Endometrium (tissue), 2 donors: Measurements from ENCODE around the gene TUBA3C.

Experiments
- FAIRE-seq: peaks from 2 replicates; lab custom pipeline; 2012; peaks lifted over from hg19 to GRCh38; lab: Jason Lieb, UNC
- donor health status: control.
- donor health status: control.

The TUBA3C gene

DNA sequence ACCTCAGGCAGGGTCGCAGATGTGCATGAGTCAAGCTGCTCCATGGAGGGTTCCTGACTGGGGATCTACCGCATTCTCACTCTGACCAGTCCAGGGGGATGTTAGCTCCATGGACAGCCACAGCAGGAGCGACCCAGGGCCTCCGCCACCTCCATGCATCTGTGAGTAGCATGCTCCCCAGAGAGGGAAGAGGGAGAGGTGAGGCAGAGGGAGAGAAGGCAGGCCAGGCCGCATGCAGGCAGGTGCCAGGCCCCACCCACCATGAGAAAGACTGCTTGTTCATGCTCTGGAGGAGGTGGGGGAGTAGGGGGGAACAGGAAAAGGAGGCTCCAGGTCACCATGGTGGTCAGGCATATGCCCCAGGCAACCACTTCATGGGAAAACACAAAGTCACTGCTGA lies 20.3 kb downstream of the TUBA3C start:
- FAIRE-seq: no peak

GRCh38 chr13:19159761-19160420 lies 21.7 kb downstream of the TUBA3C start:
- FAIRE-seq: no peak

GRCh38 chr13:19159181-19159580 lies 22.4 kb downstream of the TUBA3C start:
- no peak for FAIRE-seq

DNA sequence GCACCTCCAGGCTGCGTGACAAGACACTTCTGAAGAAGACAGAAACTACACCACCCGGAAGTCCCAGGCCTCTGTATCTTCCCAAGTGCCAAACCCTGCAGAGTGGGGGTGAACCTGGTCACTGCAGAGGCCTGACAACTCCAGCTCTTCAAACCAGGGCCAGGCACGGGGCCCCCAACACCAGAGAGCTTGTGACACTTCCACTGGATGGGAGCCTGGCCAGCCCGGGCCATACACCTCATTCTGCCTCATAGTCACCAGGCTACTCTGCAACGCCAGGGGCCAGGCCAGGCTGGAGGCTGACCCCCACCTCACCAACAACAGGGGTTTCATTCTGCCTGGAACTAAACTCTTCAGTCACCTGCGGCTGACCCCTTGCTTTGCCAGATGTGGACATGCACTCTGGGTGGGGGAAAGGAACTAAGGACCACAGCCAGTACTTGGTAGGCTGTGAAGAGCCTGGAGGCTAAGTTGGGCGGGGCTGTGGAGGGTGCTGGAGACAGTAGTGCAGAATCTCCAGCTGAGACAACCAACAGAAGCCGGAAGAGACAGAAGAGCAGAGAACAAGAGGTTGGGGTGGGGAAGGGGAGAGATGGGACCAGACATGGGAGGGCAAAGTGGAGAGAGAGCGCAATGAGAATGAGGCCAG lies 23.0 kb downstream of the TUBA3C start:
- FAIRE-seq: no peak

DNA sequence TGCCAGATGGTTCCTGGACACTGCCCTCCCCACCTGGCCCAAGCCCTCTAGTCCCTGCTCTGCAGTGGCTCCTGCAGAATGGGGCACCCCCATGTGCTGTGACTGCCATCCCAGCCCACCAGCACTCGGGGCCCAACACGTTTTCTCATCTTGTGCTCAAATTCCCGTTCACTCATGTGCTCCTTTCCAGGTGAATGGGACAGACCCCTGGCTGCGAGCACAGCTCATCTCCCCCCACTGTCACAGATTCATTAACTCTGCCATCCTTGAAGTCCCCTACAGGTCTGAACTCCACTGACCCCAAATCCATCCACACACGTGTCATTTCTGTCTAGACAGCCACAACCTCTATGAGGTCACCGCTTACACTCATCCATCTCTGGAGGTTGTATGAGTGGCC lies 23.6 kb downstream of the TUBA3C start:
- FAIRE-seq: no peak

DNA sequence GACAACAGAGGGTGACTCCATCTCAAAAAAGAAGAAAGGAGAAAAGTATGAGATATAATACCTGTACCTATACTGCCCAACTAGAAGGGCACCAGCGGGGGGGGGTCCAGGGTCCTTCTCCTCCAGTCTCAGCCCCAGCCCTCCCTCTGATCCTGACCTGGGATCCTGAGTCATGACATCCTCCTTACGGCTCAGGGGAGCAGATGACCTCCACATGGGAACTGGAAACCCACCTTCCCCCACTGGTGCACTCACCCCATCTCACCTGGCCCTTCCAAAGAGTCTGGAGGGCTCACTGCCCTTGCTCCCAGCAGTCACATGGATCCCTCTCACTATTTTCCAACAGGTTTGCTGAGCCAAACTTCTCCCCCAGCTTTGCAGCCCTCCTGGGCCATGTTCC lies 24.2 kb downstream of the TUBA3C start:
- no peak for FAIRE-seq

DNA sequence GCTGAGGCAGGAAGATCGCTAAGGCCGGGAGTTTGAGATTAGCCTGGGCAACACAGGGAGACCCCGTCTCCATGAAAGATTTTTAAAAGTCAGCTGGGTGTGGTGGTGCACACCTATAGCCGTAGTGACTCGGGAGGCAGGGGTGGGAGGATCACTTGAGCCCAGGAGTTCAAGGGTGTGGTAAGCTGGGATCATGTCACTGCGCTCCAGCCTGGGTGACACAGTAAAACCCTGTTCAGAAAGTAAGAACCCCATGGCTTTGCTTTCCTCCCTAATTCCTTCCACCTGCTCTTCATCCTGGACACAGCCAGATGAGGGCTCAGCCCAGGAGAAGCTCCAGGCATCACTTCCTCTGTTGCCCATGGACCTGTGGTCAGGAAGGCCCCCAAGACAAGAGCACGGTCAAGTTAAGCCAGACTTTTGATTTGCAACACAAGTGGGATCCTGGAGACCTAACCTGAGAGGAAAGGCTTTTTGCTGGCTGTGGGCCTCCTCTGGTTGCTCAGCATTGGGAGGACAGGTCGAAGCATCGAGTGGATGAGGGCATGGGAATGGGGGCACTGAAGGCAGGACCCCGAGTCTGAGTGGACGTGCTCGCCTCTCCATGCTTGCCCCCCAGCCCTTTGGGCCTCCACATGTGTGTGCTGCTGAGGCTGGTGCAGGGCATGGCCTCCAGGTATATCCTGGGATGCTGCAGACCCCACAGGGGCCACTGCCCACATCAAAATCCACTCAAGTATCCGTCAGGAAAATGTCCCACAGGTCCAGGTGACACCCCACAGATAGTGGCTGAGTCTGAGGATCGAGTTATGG lies 25.4 kb downstream of the TUBA3C start:
- no peak for FAIRE-seq

GRCh38 chr13:19155321-19155861 lies 26.2 kb downstream of the TUBA3C start:
- FAIRE-seq: no peak

DNA sequence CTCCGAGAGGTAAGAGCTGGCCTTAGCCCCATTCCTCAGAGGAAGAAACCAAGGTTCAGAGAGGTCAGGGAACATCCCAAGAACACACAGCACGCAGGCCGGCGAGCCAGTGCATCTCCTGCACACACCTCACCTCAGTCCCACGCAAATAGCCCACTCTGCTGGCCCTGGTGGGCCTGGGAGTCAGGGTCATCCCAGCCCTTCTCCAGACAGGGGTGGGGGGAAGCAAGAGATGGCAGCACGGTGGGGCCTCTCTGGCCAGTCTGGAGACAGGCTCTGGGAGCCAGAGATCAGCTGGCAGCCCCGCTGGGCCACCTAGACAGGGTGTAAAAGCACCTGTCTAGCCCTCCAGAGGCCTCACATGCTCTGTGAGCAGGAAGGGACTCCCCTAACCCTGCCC lies 26.8 kb downstream of the TUBA3C start:
- no peak for FAIRE-seq

- FAIRE-seq: no peak
Observed at GRCh38 chr13:19153782-19154450, 27.7 kb downstream of the TUBA3C start.

GRCh38 chr13:19152403-19152802 lies 29.2 kb downstream of the TUBA3C start:
- FAIRE-seq: no peak

GRCh38 chr13:19151581-19152263 lies 29.9 kb downstream of the TUBA3C start:
- no peak for FAIRE-seq

GRCh38 chr13:19150712-19151228 lies 30.9 kb downstream of the TUBA3C start:
- no peak for FAIRE-seq

DNA sequence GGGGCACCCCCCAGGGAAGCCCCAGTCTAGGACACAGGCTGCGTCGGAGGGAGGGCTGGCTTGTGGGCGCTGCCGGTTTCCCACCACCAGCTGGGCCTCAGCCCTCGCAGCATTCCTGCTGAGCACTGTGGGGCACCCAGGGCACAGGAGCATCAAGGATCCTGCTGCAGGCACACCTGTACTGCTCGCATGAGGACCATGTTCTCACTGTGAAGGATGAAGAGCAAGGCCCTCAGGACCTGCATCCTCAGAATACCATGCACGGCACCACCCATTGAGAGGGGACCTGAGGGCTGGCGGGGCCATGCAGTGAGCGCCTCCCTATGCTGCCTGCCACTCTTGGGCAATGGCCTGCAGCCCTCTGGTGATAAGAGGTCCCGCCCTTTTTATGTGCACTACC lies 31.4 kb downstream of the TUBA3C start:
- no peak for FAIRE-seq

- no peak for FAIRE-seq
Observed at GRCh38 chr13:19148561-19148960, 33.1 kb downstream of the TUBA3C start.
